Measurements from ENCODE around the gene MEOX1. TPM values are rescaled to one million over a fixed set of nuclear protein-coding genes. Genes with fewer than 3 reads are reported as not detected.

MEOX1 gene
- total and polyA plus RNA-seq, 2 of the 8 experiments (the other 6 are each of a cell fraction or from before 2014, with no cell fraction given): not detected

GRCh38 chr17:43601280-43602039 lies 60.3 kb downstream of the MEOX1 start (continued):
- TF ChIP-seq ATF2 (IDR thresholded peaks at IDR 0.05; ENCODE audit: low read length) (no peak), JUN (IDR thresholded peaks at IDR 0.05; ENCODE audit: low read depth, low read length) (no peak), TBP (IDR thresholded peaks at IDR 0.05; ENCODE audit: low read depth, low read length) (no peak), BRCA1 (IDR thresholded peaks at IDR 0.05; ENCODE audit: low read depth, low read length) (no peak), CEBPB (IDR thresholded peaks at IDR 0.05; ENCODE audit: low read depth, low read length) (no peak), ZNF274 (IDR thresholded peaks at IDR 0.05; ENCODE audit: borderline replicate concordance, extremely low read depth, low read length) (no peak), BCL11A (IDR thresholded peaks at IDR 0.05; ENCODE audit: low read depth in 2 of 2, low read length in 2 of 2) (no peak), SIX5 (IDR thresholded peaks at IDR 0.05; ENCODE audit: low read depth, low read length) (no peak), SP1 (IDR thresholded peaks at IDR 0.05; ENCODE audit: low read depth, low read length) (no peak), POLR2AphosphoS5 (IDR thresholded peaks at IDR 0.05; ENCODE audit: low read depth, low read length) (no peak), RBBP5 (IDR thresholded peaks at IDR 0.05; ENCODE audit: borderline replicate concordance, low read depth, low read length) (no peak)
